Spleen (tissue), 7 donors: Measurements from ENCODE around the gene RELA.
A peak's percentile ranks its signal among the peaks of the same experiment; 100 is the strongest.

Experiments
- CTCF ChIP-seq, 11 experiments: fragments of 200-600 bp in 7 of 11; fragments of 450-650 bp in 4 of 11; sonication (generic) in 4 of 11; IDR thresholded peaks in 8 of 11; conservative IDR thresholded peaks in 3 of 11; 1 replicate in 7 of 11; 2 replicates in 4 of 11; pipeline versions ENCODE4 v1.4.0 to v1.8.0; 2016 to 2021; ENCODE audit warnings: antibody characterized with exemption in 11 of 11, inconsistent platforms in 4 of 11, mild to moderate bottlenecking in 1 of 11
- POLR2AphosphoS5 ChIP-seq, 3 donors: sonication (generic); formaldehyde crosslinking; IDR thresholded peaks; one replicate each; pipeline ENCODE4 v1.5.1; 2017; ENCODE audit warnings: antibody characterized with exemption in 3 of 3
- donor health status: DM: no; HTN: no; CAD: no; lungs with moderate emphysema.
- donor health status: DM: no; HTN: no; CAD: no.
- donor health status: DM: no; HTN: no; CAD: no.

- no peak for TF ChIP-seq CTCF (IDR thresholded peaks at IDR 0.05 in 8 of 11, conservative IDR thresholded peaks at IDR 0.05 in 3 of 11)
- TF ChIP-seq POLR2AphosphoS5 (IDR thresholded peaks at IDR 0.05), result peak; percentile 19 to 74 (median 52)
Measured at GRCh38 chr11:65642014-65642671, 20.6 kb downstream of the RELA start.
